ENCODE measurements around the gene C9orf78. TPM values are rescaled to one million over a fixed set of nuclear protein-coding genes. Genes with fewer than 3 reads are reported as not detected.

Gene C9orf78
- total RNA-seq, 4 donors from 2014 or later: 32.7 to 71.9 (median 43.7) TPM

GRCh38 chr9:129875181-129875611 is 40.1 kb upstream of the C9orf78 start:
- no peak overlapping the region for H3K4me3 ChIP-seq
- H3K36me3 ChIP-seq: peaks cover 32% of the 10 kb centered on the region
- TF ChIP-seq CTCF (IDR thresholded peaks at IDR 0.05): no peak
- TF ChIP-seq POLR2A (IDR thresholded peaks at IDR 0.05): no peak
- TF ChIP-seq EP300 (IDR thresholded peaks at IDR 0.05): no peak
- TF ChIP-seq POLR2AphosphoS5 (IDR thresholded peaks at IDR 0.05): no peak
- 79% methylated on average over 10 of the region's 23 CpGs for WGBS
- H3K27ac ChIP-seq: no peak overlapping the region
- no peaks in the 10 kb centered on the region for H3K4me1 ChIP-seq
- no peaks in the 10 kb centered on the region for H3K9me3 ChIP-seq
- no peak for DNase-seq (ENCODE audit: low spot score in 2 of 2)
- H3K27me3 ChIP-seq: no peaks in the 10 kb centered on the region

GRCh38 chr9:129874261-129875101 is 39.4 kb upstream of the C9orf78 start:
- DNase-seq (ENCODE audit: low spot score in 2 of 2): no peak
- Histone ChIP-seq H3K27me3 (no peaks in the 10 kb centered on the region), H3K36me3 (peaks cover 40% of the 10 kb centered on the region), H3K4me1 (no peaks in the 10 kb centered on the region), H3K9me3 (no peaks in the 10 kb centered on the region), H3K4me3 (no peak overlapping the region), H3K27ac (no peak overlapping the region)
- WGBS: 91% methylated on average over 38 of the region's 38 CpGs
- TF ChIP-seq POLR2A (IDR thresholded peaks at IDR 0.05): no peak
- TF ChIP-seq POLR2AphosphoS5 (IDR thresholded peaks at IDR 0.05): no peak
- no peak for TF ChIP-seq EP300 (IDR thresholded peaks at IDR 0.05)

- Histone ChIP-seq H3K36me3 (peaks cover 48% of the 10 kb centered on the region), H3K4me3 (no peak overlapping the region)
- 80% methylated on average over 8 of the region's 16 CpGs for WGBS
Measured at GRCh38 chr9:129873563-129874190, 38.6 kb upstream of the C9orf78 start.

GRCh38 chr9:129871046-129871445 is 36.0 kb upstream of the C9orf78 start:
- Histone ChIP-seq H3K4me3 (no peak overlapping the region), H3K27me3 (no peaks in the 10 kb centered on the region), H3K4me1 (no peaks in the 10 kb centered on the region), H3K27ac (no peak overlapping the region), H3K9me3 (no peaks in the 10 kb centered on the region), H3K36me3 (peaks cover 71% of the 10 kb centered on the region)
- 92% methylated on average over 10 of the region's 11 CpGs for WGBS
- TF ChIP-seq POLR2A (IDR thresholded peaks at IDR 0.05) (no peak), POLR2AphosphoS5 (IDR thresholded peaks at IDR 0.05) (no peak), EP300 (IDR thresholded peaks at IDR 0.05) (no peak), CTCF (IDR thresholded peaks at IDR 0.05) (no peak)
- DNase-seq (ENCODE audit: low spot score in 2 of 2): no peak

More at GRCh38 chr9:129873563-129874190, 38.6 kb upstream of the C9orf78 start:
- no peaks in the 10 kb centered on the region for H3K27me3 ChIP-seq
- no peaks in the 10 kb centered on the region for H3K4me1 ChIP-seq
- H3K9me3 ChIP-seq: no peaks in the 10 kb centered on the region
- no peak overlapping the region for H3K27ac ChIP-seq
- TF ChIP-seq POLR2A (IDR thresholded peaks at IDR 0.05): no peak
- no peak for TF ChIP-seq CTCF (IDR thresholded peaks at IDR 0.05)
- TF ChIP-seq EP300 (IDR thresholded peaks at IDR 0.05): no peak
- TF ChIP-seq POLR2AphosphoS5 (IDR thresholded peaks at IDR 0.05): no peak
- DNase-seq (ENCODE audit: low spot score in 2 of 2): no peak

- H3K4me3 ChIP-seq: no peak overlapping the region
- no peak overlapping the region for H3K27ac ChIP-seq
- no peak for DNase-seq (ENCODE audit: low spot score in 2 of 2)
- no peaks in the 10 kb centered on the region for H3K4me1 ChIP-seq
- TF ChIP-seq POLR2AphosphoS5 (IDR thresholded peaks at IDR 0.05) (no peak), EP300 (IDR thresholded peaks at IDR 0.05) (no peak), POLR2A (IDR thresholded peaks at IDR 0.05) (no peak), CTCF (IDR thresholded peaks at IDR 0.05) (no peak)
- H3K9me3 ChIP-seq: no peaks in the 10 kb centered on the region
- peaks cover 71% of the 10 kb centered on the region for H3K36me3 ChIP-seq
- WGBS: 90% methylated on average over 7 of the region's 24 CpGs
- H3K27me3 ChIP-seq: no peaks in the 10 kb centered on the region
Measured at GRCh38 chr9:129869585-129870501, 34.8 kb upstream of the C9orf78 start.

Measured in suprapubic skin (tissue), 4 donors.